ENCODE measurements around the gene CEBPB.
"Not testable (repeated sequence)": the region's sequence is repeated elsewhere in the genome, so short reads cannot be mapped to it uniquely, and the experiment has no call there.

The CEBPB gene

DNA sequence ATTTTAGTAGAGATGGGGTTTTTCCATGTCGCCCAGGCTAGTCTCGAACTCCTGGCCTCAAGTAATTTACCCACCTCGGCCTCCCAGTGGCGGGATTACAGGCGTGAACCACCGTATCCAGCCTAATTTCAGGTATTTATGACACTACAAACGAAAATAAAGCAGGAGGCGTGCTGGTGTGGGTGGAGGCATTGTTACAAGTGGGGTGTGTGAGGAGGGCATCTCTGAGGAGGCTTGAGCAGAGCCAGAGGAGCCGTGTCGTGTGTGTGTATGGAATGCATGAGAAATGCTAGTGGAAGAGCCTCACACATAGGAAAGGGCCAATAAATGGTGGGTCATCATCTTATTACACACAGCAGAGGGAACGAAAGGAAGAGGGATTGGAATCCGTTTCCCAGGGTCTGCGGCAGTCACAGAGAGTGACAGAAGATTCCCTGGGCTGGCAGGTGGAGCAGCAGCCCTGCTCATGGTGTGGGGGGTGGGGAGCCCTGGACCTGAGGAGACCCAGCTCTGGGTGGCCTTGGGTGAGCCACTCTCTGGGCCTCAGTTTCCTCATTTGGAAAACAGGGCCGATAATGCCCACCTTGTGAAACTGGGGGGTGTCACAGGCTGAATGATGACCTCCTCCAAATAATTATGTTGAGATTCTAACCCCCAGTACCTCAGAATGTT is 19.9 kb upstream of the CEBPB start:
- FAIRE-seq: no peak

GRCh38 chr20:50172347-50173013 is 18.1 kb upstream of the CEBPB start:
- FAIRE-seq: no peak

- FAIRE-seq: no peak
Observed at GRCh38 chr20:50174456-50174855, 16.2 kb upstream of the CEBPB start.

GRCh38 chr20:50175938-50176933 is 14.4 kb upstream of the CEBPB start:
- FAIRE-seq: no peak

- FAIRE-seq: not testable (repeated sequence)
Observed at GRCh38 chr20:50178672-50179071, 12.0 kb upstream of the CEBPB start.

GRCh38 chr20:50181344-50181743 is 9.3 kb upstream of the CEBPB start:
- FAIRE-seq: no peak

- no peak for FAIRE-seq
Observed at GRCh38 chr20:50182346-50182745, 8.3 kb upstream of the CEBPB start.

- FAIRE-seq: no peak
Observed at GRCh38 chr20:50185426-50185825, 5.2 kb upstream of the CEBPB start.

- FAIRE-seq: no peak
Observed at GRCh38 chr20:50186151-50186885, 4.3 kb upstream of the CEBPB start.

DNA sequence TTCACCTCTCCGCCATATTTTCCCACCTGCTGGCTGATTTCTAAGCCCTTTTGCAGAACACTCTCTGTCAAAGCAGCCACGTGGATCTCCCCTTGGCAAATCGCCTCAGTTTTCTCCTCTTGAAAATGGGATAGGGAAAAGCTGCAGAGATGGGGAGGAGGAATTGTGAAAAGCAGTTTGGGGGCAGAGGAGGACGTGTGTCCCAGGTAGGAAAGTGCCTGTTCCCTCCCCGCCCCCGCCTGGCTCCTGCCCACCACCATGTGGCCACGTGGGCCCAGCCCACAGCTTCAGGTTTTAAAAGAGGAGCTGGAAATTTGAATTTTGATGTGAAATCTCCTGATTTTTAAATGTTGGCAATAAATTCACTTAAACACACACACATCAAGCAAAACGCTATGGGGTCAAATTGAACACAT is 3.6 kb upstream of the CEBPB start:
- no peak for FAIRE-seq

DNA sequence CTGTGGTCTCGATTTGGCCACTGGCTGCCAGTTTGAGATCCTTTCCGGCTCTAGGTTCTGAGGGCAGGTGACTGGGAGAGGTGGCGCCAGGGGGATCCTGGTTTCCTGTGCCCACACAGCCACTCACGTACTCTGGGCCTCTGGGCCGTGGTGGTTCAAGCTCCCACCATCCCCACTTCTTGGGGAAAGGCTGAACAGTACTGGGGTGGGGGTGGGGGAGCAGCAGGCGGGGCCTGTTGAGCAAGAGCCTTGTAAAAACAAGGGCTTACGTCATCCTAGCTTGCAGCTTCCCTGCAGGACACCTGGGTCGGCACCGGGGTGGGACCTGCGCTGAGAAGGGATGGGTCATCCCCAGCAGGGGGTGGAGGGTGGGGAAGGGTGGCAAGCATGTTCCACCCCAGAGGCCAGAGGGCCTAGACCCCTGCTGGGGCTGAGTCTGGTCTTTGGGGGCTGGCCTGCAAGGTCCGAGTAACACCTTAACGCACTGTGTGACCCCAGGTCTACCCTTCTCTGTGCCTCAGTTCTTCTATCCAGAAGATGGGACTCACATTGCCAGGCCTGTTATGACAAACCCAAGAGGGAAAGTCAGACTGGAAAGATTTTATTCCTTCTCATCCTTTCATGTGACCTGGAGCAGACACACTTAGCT is 3.1 kb upstream of the CEBPB start:
- no peak for FAIRE-seq

DNA sequence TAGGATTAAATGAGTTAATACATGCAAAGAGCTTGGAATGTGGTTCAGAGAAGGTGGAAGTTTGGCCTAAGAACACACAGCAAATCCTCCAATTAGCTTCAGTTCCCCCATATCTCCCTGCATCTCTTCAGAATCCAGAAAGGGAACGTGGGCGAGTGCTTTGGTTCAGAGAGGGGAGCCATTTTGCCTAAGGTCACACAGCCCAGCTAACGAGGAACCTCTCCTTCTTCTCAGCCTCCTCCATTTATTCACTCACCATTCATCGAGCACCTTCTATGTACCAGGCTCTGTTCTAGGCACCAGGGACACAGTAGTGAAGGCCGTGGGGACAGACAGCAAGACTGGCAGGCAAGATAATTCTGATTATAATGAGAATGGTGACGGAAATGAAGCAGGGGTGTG is 2.3 kb upstream of the CEBPB start:
- FAIRE-seq: no peak

DNA sequence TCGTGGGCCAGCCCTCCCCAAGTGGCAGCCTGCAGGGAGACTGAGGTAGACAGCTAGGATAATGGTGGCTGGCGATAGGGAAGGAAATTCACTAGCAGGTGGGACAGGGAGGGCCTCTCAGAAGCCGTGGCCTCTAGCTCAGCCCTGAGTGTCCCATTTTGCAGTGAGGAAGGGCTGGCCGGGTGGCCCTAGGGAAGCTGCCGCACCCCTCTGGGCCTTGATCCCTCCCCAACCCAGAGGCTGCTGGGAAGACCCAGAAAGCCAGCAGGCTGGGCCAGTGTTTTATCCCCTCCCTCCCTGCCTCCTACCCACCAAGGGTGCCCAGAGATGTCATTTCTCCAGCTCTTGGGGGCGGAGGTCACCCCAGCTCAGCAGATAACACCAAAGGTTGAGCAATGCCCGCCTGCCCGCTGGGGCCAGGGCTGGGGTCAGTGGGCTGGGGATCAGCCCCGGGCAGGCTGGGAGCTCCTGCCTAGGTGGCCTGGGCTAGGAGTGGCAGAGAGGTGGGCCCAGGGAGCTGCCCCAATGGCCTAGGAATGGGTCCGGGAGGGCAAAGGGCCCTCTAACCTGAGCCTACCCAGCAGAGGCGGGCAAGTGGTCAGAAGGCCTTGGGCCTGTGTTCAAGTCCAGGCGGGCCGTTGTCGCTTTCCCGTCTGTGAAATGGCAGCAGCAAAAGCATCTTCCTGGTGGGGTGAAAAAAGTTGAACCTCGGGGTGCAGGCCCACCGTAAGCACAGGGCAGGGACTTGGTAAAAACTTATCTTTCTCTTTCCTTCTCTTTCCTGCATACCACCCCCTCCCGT is 1.6 kb upstream of the CEBPB start:
- FAIRE-seq: no peak

- no peak for FAIRE-seq
Observed at GRCh38 chr20:50189681-50190250, 864 bp upstream of the CEBPB start.

GRCh38 chr20:50191065-50191543 is 474 bp downstream of the CEBPB start:
- no peak for FAIRE-seq

DNA sequence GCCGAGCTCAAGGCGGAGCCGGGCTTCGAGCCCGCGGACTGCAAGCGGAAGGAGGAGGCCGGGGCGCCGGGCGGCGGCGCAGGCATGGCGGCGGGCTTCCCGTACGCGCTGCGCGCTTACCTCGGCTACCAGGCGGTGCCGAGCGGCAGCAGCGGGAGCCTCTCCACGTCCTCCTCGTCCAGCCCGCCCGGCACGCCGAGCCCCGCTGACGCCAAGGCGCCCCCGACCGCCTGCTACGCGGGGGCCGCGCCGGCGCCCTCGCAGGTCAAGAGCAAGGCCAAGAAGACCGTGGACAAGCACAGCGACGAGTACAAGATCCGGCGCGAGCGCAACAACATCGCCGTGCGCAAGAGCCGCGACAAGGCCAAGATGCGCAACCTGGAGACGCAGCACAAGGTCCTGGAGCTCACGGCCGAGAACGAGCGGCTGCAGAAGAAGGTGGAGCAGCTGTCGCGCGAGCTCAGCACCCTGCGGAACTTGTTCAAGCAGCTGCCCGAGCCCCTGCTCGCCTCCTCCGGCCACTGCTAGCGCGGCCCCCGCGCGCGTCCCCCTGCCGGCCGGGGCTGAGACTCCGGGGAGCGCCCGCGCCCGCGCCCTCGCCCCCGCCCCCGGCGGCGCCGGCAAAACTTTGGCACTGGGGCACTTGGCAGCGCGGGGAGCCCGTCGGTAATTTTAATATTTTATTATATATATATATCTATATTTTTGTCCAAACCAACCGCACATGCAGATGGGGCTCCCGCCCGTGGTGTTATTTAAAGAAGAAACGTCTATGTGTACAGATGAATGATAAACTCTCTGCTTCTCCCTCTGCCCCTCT is 1.1 kb downstream of the CEBPB start:
- no peak for FAIRE-seq

- FAIRE-seq: no peak
Observed at GRCh38 chr20:50192364-50193198, 2.0 kb downstream of the CEBPB start.

DNA sequence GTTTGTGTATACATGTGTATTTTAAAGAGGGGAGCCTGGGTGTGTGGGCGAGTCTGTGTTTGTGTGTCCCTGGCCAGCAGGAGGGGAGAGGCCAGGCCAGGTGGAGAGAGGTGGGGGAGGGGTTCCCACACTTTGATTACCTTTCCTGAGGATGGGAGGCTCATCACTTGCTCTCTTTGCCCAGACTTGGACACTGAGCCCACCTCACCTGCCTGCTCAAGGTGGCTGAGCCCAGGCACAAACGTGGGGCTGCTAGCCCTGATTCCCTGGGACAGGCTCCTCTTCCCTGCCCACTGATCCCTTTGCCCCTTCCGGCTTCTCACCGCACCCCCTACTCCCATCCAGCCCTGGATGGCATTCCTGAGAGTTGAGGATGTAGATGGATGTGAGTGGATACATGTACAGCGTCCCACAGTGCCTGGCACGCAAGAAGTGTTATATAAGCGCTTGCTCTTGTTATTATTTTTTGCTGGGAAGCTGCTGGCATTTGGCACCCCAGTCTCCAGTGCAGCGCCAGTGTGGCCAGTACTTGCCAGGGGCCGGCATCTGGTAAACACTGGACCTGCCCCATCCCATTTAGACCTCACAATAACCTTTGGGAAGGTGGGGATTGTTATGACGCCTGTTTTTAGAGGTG is 2.7 kb downstream of the CEBPB start:
- no peak for FAIRE-seq
